ENCODE measurements around the gene OXT. TPM values are rescaled to one million over a fixed set of nuclear protein-coding genes. Genes with fewer than 3 reads are reported as not detected.

Gene OXT
- total and polyA plus RNA-seq, 7 donors, result 0.12 to 0.73 (median 0.17) TPM; not detected in 4

DNA sequence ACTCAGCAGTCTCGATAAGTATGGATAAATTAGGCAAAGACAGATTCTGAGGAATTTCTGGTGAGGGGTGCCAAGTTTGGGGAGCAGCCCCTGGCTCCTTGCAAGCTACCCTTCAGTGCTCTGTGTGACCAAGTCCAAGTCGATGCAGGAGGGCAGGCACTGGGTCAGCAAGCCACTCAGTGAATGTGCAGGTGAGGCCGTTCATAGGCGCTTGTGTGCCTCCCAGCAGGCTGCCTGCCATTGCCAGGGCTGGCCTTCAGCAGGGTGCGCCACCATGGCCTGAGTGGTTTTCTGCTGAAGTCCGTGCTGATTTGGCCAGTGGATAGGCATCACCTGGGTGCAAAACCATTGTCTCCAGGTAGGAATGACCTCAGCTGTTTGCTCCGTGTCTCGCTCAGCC is 31.3 kb upstream of the OXT start:
- Histone ChIP-seq H3K27ac (no peak overlapping the region), H3K4me1 (no peaks in the 10 kb centered on the region), H3K27me3 (ENCODE audit: insufficient read depth in 3 of 3, low read length in 2 of 3) (no peaks in the 10 kb centered on the region), H3K4me3 (no peak overlapping the region), H3K36me3 (ENCODE audit: insufficient read depth in 1 of 2, low read depth in 1 of 2) (peaks cover 0 to 56% of the 10 kb centered on the region in 2 donors), H3K9me3 (no peaks in the 10 kb centered on the region)
- ATAC-seq, result no peak
- TF ChIP-seq CTCF (IDR thresholded peaks at IDR 0.05), result no peak
- intact Hi-C loops (cut with DNase I), result loop anchor here in 1 of 2 donors (10.0 kb wide), 1 partner anchor 165 kb away; the partner anchor contains the start of genes DDRGK1 and ITPA
- WGBS, 3 donors, result 88 to 93% (median 92%) methylated on average over 8 of the region's 8 CpGs
- no peak for DNase-seq

GRCh38 chr20:3041854-3042409 is 29.5 kb upstream of the OXT start:
- no peak for TF ChIP-seq CTCF (IDR thresholded peaks at IDR 0.05)
- H3K27ac ChIP-seq, result no peak overlapping the region
- intact Hi-C loops (cut with DNase I), result loop anchor here in 1 of 2 donors (10.0 kb wide), 1 partner anchor 163 kb away; the partner anchor contains the start of genes DDRGK1 and ITPA

DNA sequence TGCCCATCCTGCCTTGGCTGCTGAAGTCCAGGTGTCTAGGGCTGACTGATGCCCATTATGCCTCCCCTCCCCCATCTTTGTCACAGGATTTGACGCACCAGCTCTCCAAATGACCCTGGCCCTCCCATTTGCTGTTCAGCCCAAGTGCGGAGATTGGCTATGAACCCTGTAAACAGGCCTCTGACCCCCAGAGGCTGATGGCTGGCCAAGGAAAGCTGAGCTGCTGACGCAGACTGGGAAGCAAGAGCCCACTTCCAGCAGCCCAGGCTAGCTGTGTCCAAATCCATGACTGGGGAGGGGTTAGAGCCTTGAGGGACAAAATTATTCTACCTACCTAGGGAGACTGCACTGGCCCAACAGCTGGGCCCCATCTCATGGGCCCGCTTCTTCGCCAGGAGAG is 28.8 kb upstream of the OXT start:
- TF ChIP-seq CTCF (IDR thresholded peaks at IDR 0.05), result no peak
- DNase-seq (peak; percentile 24 to 78), ATAC-seq (no peak)
- intact Hi-C loops (cut with DNase I), result loop anchor here in 1 of 2 donors (10.0 kb wide), 1 partner anchor 162 kb away; the partner anchor contains the start of genes DDRGK1 and ITPA
- H3K4me1 ChIP-seq, result peaks cover 7% of the 10 kb centered on the region
- no peak overlapping the region for H3K4me3 ChIP-seq
- H3K36me3 ChIP-seq (ENCODE audit: insufficient read depth in 1 of 2, low read depth in 1 of 2), result peaks cover 0 to 35% of the 10 kb centered on the region in 2 donors
- no peaks in the 10 kb centered on the region for H3K27me3 ChIP-seq (ENCODE audit: insufficient read depth in 3 of 3, low read length in 2 of 3)
- WGBS, 3 donors, result 73 to 82% (median 75%) methylated on average over 5 of the region's 5 CpGs
- H3K9me3 ChIP-seq, result no peaks in the 10 kb centered on the region
- peak overlapping the region; percentile 23 for H3K27ac ChIP-seq

More at GRCh38 chr20:3041854-3042409, 29.5 kb upstream of the OXT start:
- Histone ChIP-seq H3K9me3 (no peaks in the 10 kb centered on the region), H3K4me3 (no peak overlapping the region), H3K27me3 (ENCODE audit: insufficient read depth in 3 of 3, low read length in 2 of 3) (no peaks in the 10 kb centered on the region), H3K36me3 (ENCODE audit: insufficient read depth in 1 of 2, low read depth in 1 of 2) (peaks cover 0 to 37% of the 10 kb centered on the region in 2 donors), H3K4me1 (peaks cover 4% of the 10 kb centered on the region)
- DNase-seq (no peak), ATAC-seq (no peak)
- 46 to 54% (median 48%) methylated on average over 10 of the region's 10 CpGs for WGBS, 3 donors

- Histone ChIP-seq H3K4me1 (peaks cover 7% of the 10 kb centered on the region), H3K4me3 (no peak within 1 kb of the TSS), H3K9me3 (no peaks in the 10 kb centered on the region), H3K27me3 (ENCODE audit: insufficient read depth in 3 of 3, low read length in 2 of 3) (no peaks in the 10 kb centered on the region), H3K36me3 (ENCODE audit: insufficient read depth in 1 of 2, low read depth in 1 of 2) (peaks cover under 1 to 35% of the 10 kb centered on the region in 2 donors), H3K27ac (peak within 1 kb of the TSS; percentile 23)
- WGBS, 3 donors, result 49 to 71% (median 60%) methylated on average over 3 of the region's 3 CpGs
- TF ChIP-seq CTCF (IDR thresholded peaks at IDR 0.05), result no peak
- ATAC-seq, result no peak
- intact Hi-C loops (cut with DNase I), result loop anchor here in 1 of 2 donors (10.0 kb wide), 1 partner anchor 161 kb away; the partner anchor contains the start of genes DDRGK1 and ITPA
- DNase-seq, result no peak
Measured at GRCh38 chr20:3043322-3043721, 28.1 kb upstream of the OXT start, which contains the start of gene GNRH2. GNRH2 (plus strand) TSS chr20:3043622; CDS start chr20:3044415, 793 bp downstream.

All from psoas muscle (tissue), 8 donors.